Left hindlimb (tissue), 1 donor: ENCODE measurements around the gene WDCP.
"Not testable (repeated sequence)": the region's sequence is repeated elsewhere in the genome, so short reads cannot be mapped to it uniquely, and the experiment has no call there.

Source experiments
- DNase-seq: peaks from one replicate; pipeline ENCODE4 v3.0.0-alpha.2; 2018

The WDCP gene

GRCh38 chr2:24058564-24059271 is 11.5 kb upstream of the WDCP start:
- DNase-seq = no peak

GRCh38 chr2:24055750-24056149 is 8.6 kb upstream of the WDCP start:
- no peak for DNase-seq

- DNase-seq = no peak
Observed at GRCh38 chr2:24054366-24055010, 7.3 kb upstream of the WDCP start.

GRCh38 chr2:24052951-24053350 is 5.8 kb upstream of the WDCP start:
- no peak for DNase-seq

GRCh38 chr2:24051833-24052232 is 4.6 kb upstream of the WDCP start:
- DNase-seq = no peak

GRCh38 chr2:24050041-24050979 is 3.1 kb upstream of the WDCP start:
- peak; percentile 52 for DNase-seq

GRCh38 chr2:24049485-24050021 is 2.4 kb upstream of the WDCP start, which contains the start of gene FKBP1B:
Gene FKBP1B, plus strand, starts transcription at chr2:24049741. Its CDS starts 109 bp downstream, at chr2:24049850.
- peak; percentile 74 for DNase-seq

- DNase-seq = no peak
Observed at GRCh38 chr2:24048769-24049484, 1.7 kb upstream of the WDCP start.

- DNase-seq = no peak
Observed at GRCh38 chr2:24047703-24048033, 477 bp upstream of the WDCP start.

GRCh38 chr2:24046599-24046929 is 627 bp downstream of the WDCP start:
- DNase-seq = no peak

- no peak for DNase-seq
Observed at GRCh38 chr2:24045511-24046508, 1.4 kb downstream of the WDCP start.

- DNase-seq = not testable (repeated sequence)
Observed at GRCh38 chr2:24043133-24043532, 4.1 kb downstream of the WDCP start.

- DNase-seq = no peak
Observed at GRCh38 chr2:24040511-24040910, 6.7 kb downstream of the WDCP start.

- no peak for DNase-seq
Observed at GRCh38 chr2:24038786-24039499, 8.2 kb downstream of the WDCP start.

GRCh38 chr2:24026233-24026632 is 21.0 kb downstream of the WDCP start:
- no peak for DNase-seq

GRCh38 chr2:24024996-24025663 is 22.1 kb downstream of the WDCP start:
- no peak for DNase-seq

GRCh38 chr2:24024018-24024417 is 23.2 kb downstream of the WDCP start:
- no peak for DNase-seq

GRCh38 chr2:24022975-24023575 is 24.1 kb downstream of the WDCP start:
- no peak for DNase-seq

- DNase-seq = no peak
Observed at GRCh38 chr2:24022324-24022974, 24.7 kb downstream of the WDCP start.
